ENCODE results near the gene XBP1. TPM values are rescaled to one million over a fixed set of nuclear protein-coding genes. Genes with fewer than 3 reads are reported as not detected.
"Not testable (repeated sequence)": the region's sequence is repeated elsewhere in the genome, so short reads cannot be mapped to it uniquely, and the experiment has no call there.

The XBP1 gene
- total and polyA plus RNA-seq, 3 donors from 2014 or later, result 48.2 to 63.3 (median 52.5) TPM

GRCh38 chr22:28826921-28827320 lies 26.6 kb upstream of the XBP1 start:
- TF ChIP-seq POLR2A (IDR thresholded peaks at IDR 0.05), result no peak
- TF ChIP-seq, protein P1, sequence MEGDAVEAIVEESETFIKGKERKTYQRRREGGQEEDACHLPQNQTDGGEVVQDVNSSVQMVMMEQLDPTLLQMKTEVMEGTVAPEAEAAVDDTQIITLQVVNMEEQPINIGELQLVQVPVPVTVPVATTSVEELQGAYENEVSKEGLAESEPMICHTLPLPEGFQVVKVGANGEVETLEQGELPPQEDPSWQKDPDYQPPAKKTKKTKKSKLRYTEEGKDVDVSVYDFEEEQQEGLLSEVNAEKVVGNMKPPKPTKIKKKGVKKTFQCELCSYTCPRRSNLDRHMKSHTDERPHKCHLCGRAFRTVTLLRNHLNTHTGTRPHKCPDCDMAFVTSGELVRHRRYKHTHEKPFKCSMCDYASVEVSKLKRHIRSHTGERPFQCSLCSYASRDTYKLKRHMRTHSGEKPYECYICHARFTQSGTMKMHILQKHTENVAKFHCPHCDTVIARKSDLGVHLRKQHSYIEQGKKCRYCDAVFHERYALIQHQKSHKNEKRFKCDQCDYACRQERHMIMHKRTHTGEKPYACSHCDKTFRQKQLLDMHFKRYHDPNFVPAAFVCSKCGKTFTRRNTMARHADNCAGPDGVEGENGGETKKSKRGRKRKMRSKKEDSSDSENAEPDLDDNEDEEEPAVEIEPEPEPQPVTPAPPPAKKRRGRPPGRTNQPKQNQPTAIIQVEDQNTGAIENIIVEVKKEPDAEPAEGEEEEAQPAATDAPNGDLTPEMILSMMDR (IDR thresholded peaks at IDR 0.05), result no peak
- Histone ChIP-seq H3K4me1 (peaks cover 8% of the 10 kb centered on the region), H3K27me3 (no peaks in the 10 kb centered on the region), H3K36me3 (ENCODE audit: low read depth, missing control alignments) (no peaks in the 10 kb centered on the region), H3K27ac (no peak overlapping the region), H3K9me3 (no peaks in the 10 kb centered on the region), H3K4me3 (no peak overlapping the region)
- intact Hi-C loops (cut with DNase I; ENCODE audit: low total_unique reads), result no loop called here
- no peak for DNase-seq
- 98 to 100% methylated on average over 7 of the region's 7 CpGs for WGBS, 2 donors

DNA sequence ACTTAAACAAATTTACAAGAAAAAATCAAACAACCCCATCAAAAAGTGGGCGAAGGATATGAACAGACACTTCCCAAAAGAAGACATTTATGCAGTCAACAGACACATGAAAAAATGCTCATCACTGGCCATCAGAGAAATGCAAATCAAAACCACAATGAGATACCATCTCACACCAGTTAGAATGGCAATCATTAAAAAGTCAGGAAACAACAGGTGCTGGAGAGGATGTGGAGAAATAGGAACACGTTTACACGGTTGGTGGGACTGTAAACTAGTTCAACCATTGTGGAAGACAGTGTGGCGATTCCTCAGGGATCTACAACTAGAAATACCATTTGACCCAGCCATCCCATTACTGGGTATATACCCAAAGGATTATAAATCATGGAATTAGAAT lies 26.1 kb upstream of the XBP1 start:
- WGBS, 2 donors, result 83 to 87% methylated on average over 4 of the region's 4 CpGs
- H3K27me3 ChIP-seq; H3K27ac ChIP-seq; H3K4me1 ChIP-seq; H3K36me3 ChIP-seq (ENCODE audit: low read depth, missing control alignments); DNase-seq; H3K9me3 ChIP-seq; H3K4me3 ChIP-seq; intact Hi-C loops (cut with DNase I; ENCODE audit: low total_unique reads): not testable (repeated sequence)

DNA sequence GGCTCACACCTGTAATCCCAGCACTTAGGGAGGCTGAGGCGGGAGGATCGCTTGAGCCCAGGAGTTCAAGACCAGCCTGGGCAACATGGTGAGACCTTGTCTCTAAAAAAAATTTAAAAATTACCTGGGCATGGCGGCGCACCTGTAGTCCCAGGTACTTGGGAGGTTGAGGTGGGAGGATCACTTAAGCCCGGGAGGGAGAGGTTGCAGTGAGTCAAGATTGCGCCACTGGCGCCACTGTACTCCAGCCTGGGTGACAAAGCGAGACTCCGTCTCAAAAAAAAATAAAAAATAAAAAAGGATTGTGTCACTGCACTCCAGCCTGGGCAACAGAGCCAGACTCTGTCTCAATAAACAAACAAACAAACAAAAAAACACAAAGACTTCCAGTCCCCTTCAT lies 24.1 kb upstream of the XBP1 start:
- H3K4me3 ChIP-seq; H3K27me3 ChIP-seq; H3K27ac ChIP-seq; H3K9me3 ChIP-seq; H3K36me3 ChIP-seq (ENCODE audit: low read depth, missing control alignments); H3K4me1 ChIP-seq; DNase-seq; intact Hi-C loops (cut with DNase I; ENCODE audit: low total_unique reads): not testable (repeated sequence)
- 92 to 97% methylated on average over 9 of the region's 9 CpGs for WGBS, 2 donors

- WGBS, 2 donors, result 79 to 81% methylated on average over 4 of the region's 4 CpGs
These were observed 22.7 kb upstream of the XBP1 start for GRCh38 chr22:28822930-28823551.

DNA sequence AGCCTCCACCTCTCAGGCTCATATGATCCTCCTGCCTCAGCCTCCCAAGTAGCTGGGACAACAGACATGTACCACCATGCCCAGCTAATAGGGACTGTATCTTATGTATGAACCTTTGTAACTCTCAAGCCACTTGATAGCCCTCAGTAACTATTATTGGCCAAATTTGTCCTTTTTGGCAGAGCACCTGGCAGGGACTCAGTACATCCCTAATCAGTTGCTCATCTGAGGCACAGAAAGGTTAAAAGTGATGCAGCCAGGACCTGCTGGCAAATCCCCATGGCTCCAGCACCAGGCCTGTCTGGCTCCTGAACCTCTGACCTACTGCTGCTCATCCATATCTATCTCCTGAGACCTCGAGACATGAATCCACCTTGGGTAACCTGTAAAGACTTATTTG lies 21.1 kb upstream of the XBP1 start:
- H3K27ac ChIP-seq, result no peak overlapping the region
- intact Hi-C loops (cut with DNase I; ENCODE audit: low total_unique reads), result no loop called here
- TF ChIP-seq, protein P1 (IDR thresholded peaks at IDR 0.05), result no peak
- TF ChIP-seq POLR2A (IDR thresholded peaks at IDR 0.05), result no peak
- WGBS, 2 donors, result 85 to 89% methylated on average over 1 of the region's 1 CpG
- no peaks in the 10 kb centered on the region for H3K36me3 ChIP-seq (ENCODE audit: low read depth, missing control alignments)
- DNase-seq, result no peak
- no peaks in the 10 kb centered on the region for H3K27me3 ChIP-seq
- no peak overlapping the region for H3K4me3 ChIP-seq
- H3K4me1 ChIP-seq, result peaks cover 8% of the 10 kb centered on the region
- H3K9me3 ChIP-seq, result no peaks in the 10 kb centered on the region

More at GRCh38 chr22:28822930-28823551, 22.7 kb upstream of the XBP1 start:
- TF ChIP-seq, protein P1 (IDR thresholded peaks at IDR 0.05), result no peak
- TF ChIP-seq POLR2A (IDR thresholded peaks at IDR 0.05), result no peak
- DNase-seq, result no peak
- peaks cover 8% of the 10 kb centered on the region for H3K4me1 ChIP-seq
- intact Hi-C loops (cut with DNase I; ENCODE audit: low total_unique reads), result no loop called here
- H3K9me3 ChIP-seq, result no peaks in the 10 kb centered on the region
- H3K27ac ChIP-seq, result no peak overlapping the region
- H3K27me3 ChIP-seq, result no peaks in the 10 kb centered on the region
- no peak overlapping the region for H3K4me3 ChIP-seq
- H3K36me3 ChIP-seq (ENCODE audit: low read depth, missing control alignments), result no peaks in the 10 kb centered on the region

DNA sequence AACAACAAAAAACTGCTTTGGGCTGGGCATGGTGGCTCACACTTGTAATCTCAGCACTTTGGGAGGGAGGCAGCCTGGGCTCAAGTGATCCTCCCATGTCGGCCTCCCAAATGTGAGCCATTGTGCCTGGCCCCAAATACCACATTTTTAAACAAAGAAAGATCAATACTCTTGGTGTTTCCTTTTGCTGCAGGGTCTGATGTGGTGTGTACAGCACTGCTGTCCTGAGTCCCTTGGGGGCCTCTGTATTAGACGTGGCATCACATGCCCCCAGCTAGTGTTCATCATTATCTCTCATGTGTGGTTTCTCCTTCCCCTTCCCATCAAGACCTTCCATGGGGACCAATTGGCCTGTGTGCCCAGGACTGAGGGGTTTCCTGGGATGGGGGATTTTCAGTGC lies 20.5 kb upstream of the XBP1 start:
- no peaks in the 10 kb centered on the region for H3K36me3 ChIP-seq (ENCODE audit: low read depth, missing control alignments)
- no peak for DNase-seq
- intact Hi-C loops (cut with DNase I; ENCODE audit: low total_unique reads), result no loop called here
- H3K27me3 ChIP-seq, result no peaks in the 10 kb centered on the region
- peaks cover 8% of the 10 kb centered on the region for H3K4me1 ChIP-seq
- no peak overlapping the region for H3K27ac ChIP-seq
- H3K9me3 ChIP-seq, result no peaks in the 10 kb centered on the region
- H3K4me3 ChIP-seq, result no peak overlapping the region
- no peak for TF ChIP-seq POLR2A (IDR thresholded peaks at IDR 0.05)
- TF ChIP-seq, protein P1 (IDR thresholded peaks at IDR 0.05), result no peak
- WGBS, 2 donors, result 83 to 94% methylated on average over 2 of the region's 2 CpGs

Measured in testis (tissue), 3 donors.